GM12891 (cell line): ENCODE measurements around the gene GPR87.

Source experiments
- DNase-seq: peaks from one replicate; pipeline ENCODE4 v3.0.0; 2011; ENCODE audit warnings: low spot score; ENCODE audit not compliant: insufficient read length
- FAIRE-seq: peaks from 2 replicates; lab custom pipeline; 2011; peaks lifted over from hg19 to GRCh38; lab: Jason Lieb, UNC
- PAX5 ChIP-seq: IDR thresholded peaks from 2 replicates; pipeline ENCODE4 v1.6.1; 2011; ENCODE audit warnings: low read length, moderate library complexity, mild to moderate bottlenecking; ENCODE audit not compliant: insufficient read depth, severe bottlenecking
- POLR2A ChIP-seq: IDR thresholded peaks from 2 replicates; pipeline ENCODE4 v1.6.1; 2011; ENCODE audit warnings: low read depth, low read length, control low read depth
- POLR2AphosphoS5 ChIP-seq: IDR thresholded peaks from 2 replicates; pipeline ENCODE4 v1.6.1; 2011; ENCODE audit warnings: low read depth, low read length, control low read depth
- POU2F2 ChIP-seq: IDR thresholded peaks from 2 replicates; pipeline ENCODE4 v1.6.1; 2011; ENCODE audit warnings: low read depth, mild to moderate bottlenecking, control low read depth, low read length, moderate library complexity
- SPI1 ChIP-seq: IDR thresholded peaks from 2 replicates; pipeline ENCODE4 v1.6.1; 2011; ENCODE audit warnings: low read depth, low read length, control low read depth
- TAF1 ChIP-seq: IDR thresholded peaks from 2 replicates; pipeline ENCODE4 v1.6.1; 2011; ENCODE audit warnings: low read depth, low read length, control low read depth

Gene GPR87

GRCh38 chr3:151320131-151320530, 3.5 kb upstream of the GPR87 start:
- DNase-seq = no peak
- FAIRE-seq = no peak
- TF ChIP-seq POLR2AphosphoS5 = no peak
- TF ChIP-seq POU2F2 = no peak
- no peak for TF ChIP-seq SPI1
- no peak for TF ChIP-seq PAX5
- no peak for TF ChIP-seq TAF1
- TF ChIP-seq POLR2A = no peak

GRCh38 chr3:151319628-151320027, 3.0 kb upstream of the GPR87 start:
- no peak for FAIRE-seq
- TF ChIP-seq POU2F2 (no peak), TAF1 (no peak), POLR2AphosphoS5 (no peak), SPI1 (no peak), PAX5 (no peak), POLR2A (no peak)
- no peak for DNase-seq

- no peak for FAIRE-seq
- DNase-seq = no peak
- no peak for TF ChIP-seq SPI1
- no peak for TF ChIP-seq PAX5
- no peak for TF ChIP-seq POLR2AphosphoS5
- no peak for TF ChIP-seq POLR2A
- TF ChIP-seq TAF1 = no peak
- no peak for TF ChIP-seq POU2F2
These were observed 2.4 kb upstream of the GPR87 start for GRCh38 chr3:151318991-151319390.

- TF ChIP-seq POLR2A (no peak), SPI1 (no peak), POLR2AphosphoS5 (no peak), POU2F2 (no peak)
- DNase-seq (no peak), FAIRE-seq (no peak)
These were observed 1.7 kb upstream of the GPR87 start for GRCh38 chr3:151318313-151318712.

GRCh38 chr3:151315846-151316245, 774 bp downstream of the GPR87 start:
- TF ChIP-seq SPI1 = no peak
- TF ChIP-seq POU2F2 = no peak
- no peak for TF ChIP-seq POLR2AphosphoS5
- TF ChIP-seq POLR2A = no peak
- TF ChIP-seq TAF1 = no peak
- no peak for TF ChIP-seq PAX5
- FAIRE-seq = no peak

GRCh38 chr3:151315136-151315535, 1.5 kb downstream of the GPR87 start:
- FAIRE-seq = no peak
- TF ChIP-seq POLR2AphosphoS5 = no peak
- no peak for TF ChIP-seq TAF1
- no peak for TF ChIP-seq PAX5
- no peak for TF ChIP-seq POLR2A
- no peak for TF ChIP-seq SPI1
- no peak for TF ChIP-seq POU2F2
- no peak for DNase-seq

More at GRCh38 chr3:151315846-151316245, 774 bp downstream of the GPR87 start:
- DNase-seq = no peak

- FAIRE-seq (no peak), DNase-seq (no peak)
- TF ChIP-seq TAF1 (no peak), POLR2A (no peak), SPI1 (no peak), PAX5 (no peak), POU2F2 (no peak), POLR2AphosphoS5 (no peak)
These were observed 2.0 kb downstream of the GPR87 start for GRCh38 chr3:151314593-151314992.

- DNase-seq = no peak
- no peak for FAIRE-seq
- no peak for TF ChIP-seq SPI1
- TF ChIP-seq TAF1 = no peak
- TF ChIP-seq POU2F2 = no peak
- no peak for TF ChIP-seq POLR2AphosphoS5
- TF ChIP-seq PAX5 = no peak
- TF ChIP-seq POLR2A = no peak
These were observed 2.5 kb downstream of the GPR87 start for GRCh38 chr3:151314137-151314536.

GRCh38 chr3:151312972-151313371, 3.6 kb downstream of the GPR87 start:
- DNase-seq (no peak), FAIRE-seq (no peak)
- no peak for TF ChIP-seq PAX5
- TF ChIP-seq POLR2AphosphoS5 = no peak
- TF ChIP-seq POLR2A = no peak
- no peak for TF ChIP-seq SPI1
- TF ChIP-seq TAF1 = no peak
- TF ChIP-seq POU2F2 = no peak

- TF ChIP-seq POU2F2 = no peak
- no peak for TF ChIP-seq SPI1
- no peak for TF ChIP-seq POLR2A
- no peak for TF ChIP-seq TAF1
- no peak for TF ChIP-seq POLR2AphosphoS5
- no peak for TF ChIP-seq PAX5
- no peak for FAIRE-seq
- no peak for DNase-seq
These were observed 7.1 kb downstream of the GPR87 start for GRCh38 chr3:151309566-151309965.
